HG03060 (cell line): ENCODE data around the gene KAT5.
"Not testable (repeated sequence)": the region's sequence is repeated elsewhere in the genome, so short reads cannot be mapped to it uniquely, and the experiment has no call there.

Experiments
- ATAC-seq: cut with Tn5 transposase; IDR thresholded peaks from one replicate; pipeline ENCODE4 v1.9.1; 2021; ENCODE audit warnings: low read depth, moderate number of reproducible peaks; ENCODE audit not compliant: unreplicated experiment

Gene KAT5

DNA sequence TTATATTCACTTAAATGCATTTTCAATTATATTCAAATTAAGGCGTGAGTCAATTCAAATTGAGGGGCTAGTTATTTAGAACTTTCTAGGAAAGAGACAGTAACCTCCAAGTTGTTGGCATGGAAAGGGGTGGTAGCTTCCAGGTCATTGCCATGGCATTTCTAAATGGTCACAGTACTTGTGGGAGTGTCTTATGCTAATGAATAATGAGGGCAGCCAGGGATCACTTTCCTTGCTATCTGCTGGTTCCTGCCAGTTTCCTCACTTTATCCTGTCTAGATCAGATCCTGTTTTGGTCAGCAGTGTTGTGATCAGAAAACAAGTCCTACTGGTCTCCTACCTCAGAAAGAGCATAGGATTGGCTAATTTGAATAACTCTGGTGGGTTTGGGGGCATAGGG is 30.3 kb downstream of the KAT5 start:
- no peak for ATAC-seq

DNA sequence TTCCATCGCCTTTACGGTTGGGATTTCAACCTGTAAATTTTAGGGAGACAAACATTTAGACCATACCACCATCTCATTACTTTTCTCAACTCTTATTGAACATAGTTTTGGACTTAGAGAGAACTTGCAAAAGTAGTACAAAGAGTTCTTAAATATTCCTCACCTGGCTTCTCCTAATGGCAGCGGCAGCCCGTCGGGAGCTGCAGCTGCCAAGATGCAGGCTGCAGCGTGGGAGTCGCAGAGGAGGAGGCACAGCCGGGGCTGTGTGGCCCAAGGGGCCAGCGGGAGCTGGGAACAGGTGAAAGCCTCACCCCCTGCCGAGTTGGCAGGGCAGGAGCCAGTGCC is 31.6 kb downstream of the KAT5 start:
- ATAC-seq: no peak

DNA sequence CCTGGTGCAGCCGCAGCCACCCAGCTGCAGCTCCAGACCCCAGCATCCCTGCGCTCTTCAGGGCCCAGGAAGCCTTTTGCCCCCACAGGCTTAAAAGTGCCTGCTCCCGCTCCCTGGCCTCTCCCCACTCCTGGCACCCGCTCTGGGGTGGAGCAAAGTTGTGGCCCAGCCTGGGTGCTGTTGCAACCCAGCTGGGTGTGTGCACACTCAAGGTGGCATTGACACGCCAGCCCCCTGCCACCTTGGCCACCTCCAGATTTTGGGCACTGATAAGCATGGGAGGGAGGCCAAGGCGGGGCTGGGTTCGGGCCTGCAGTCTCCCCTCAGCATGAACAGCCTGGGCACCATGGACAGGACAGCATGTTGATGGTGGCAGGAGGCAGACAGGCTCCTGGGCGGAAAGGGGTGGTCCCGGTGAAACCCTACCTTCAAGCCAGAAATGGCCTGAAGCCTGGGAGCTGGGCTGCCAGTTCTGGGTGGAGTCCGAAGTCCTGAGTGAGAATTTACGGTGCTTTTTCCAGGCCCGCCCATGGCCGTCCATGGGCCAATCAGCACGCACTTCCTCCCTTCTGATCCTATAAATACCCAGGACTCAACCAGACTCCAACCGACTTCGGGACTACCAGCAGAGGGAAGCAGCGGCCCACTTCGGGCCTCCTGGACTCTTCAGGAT is 32.1 kb downstream of the KAT5 start:
- ATAC-seq: no peak

DNA sequence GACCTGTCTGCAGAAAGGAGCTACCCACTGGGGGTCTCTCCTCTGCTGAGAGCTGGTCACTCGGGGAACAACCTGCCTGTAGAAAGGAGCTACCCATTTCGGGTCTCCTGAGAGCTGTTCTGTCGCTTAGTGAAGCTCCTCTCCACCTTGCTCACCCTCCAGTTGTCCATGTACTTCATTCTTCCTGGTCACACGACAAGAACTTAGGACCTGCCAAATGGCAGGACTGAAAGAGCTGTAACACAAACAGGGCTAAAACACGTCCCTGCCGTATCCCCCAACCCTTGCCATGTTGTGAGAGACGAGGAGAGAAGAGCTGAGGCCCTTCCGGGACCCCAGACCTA is 32.6 kb downstream of the KAT5 start:
- no peak for ATAC-seq

DNA sequence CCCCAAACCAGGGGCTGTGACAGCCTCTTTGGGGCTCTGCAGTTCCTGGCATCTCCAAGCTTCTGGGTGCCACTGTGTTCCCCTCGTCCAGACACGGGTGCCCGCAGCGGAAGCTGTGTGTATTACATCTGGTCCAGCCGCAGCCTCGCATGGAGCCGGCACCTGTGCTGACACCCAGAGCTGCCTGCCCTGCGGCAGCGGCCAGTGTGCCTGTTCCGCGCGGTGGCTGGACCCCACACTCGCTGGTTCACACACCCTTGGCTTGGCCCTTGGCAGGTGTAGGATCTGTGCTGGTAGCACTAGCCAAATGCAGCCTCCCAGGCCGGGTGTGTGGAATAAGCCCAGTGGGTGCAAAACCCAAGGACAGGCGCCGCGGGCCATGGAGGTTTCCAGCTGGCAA is 33.0 kb downstream of the KAT5 start:
- no peak for ATAC-seq

DNA sequence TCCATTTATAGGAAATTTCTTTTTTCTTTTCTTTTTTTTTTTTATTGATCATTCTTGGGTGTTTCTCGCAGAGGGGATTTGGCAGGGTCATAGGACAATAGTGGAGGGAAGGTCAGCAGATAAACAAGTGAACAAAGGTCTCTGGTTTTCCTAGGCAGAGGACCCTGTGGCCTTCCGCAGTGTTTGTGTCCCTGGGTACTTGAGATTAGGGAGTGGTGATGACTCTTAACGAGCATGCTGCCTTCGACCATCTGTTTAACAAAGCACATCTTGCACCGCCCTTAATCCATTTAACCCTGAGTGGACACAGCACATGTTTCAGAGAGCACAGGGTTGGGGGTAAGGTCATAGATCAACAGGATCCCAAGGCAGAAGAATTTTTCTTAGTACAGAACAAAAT is 50.1 kb downstream of the KAT5 start:
- ATAC-seq: not testable (repeated sequence)

DNA sequence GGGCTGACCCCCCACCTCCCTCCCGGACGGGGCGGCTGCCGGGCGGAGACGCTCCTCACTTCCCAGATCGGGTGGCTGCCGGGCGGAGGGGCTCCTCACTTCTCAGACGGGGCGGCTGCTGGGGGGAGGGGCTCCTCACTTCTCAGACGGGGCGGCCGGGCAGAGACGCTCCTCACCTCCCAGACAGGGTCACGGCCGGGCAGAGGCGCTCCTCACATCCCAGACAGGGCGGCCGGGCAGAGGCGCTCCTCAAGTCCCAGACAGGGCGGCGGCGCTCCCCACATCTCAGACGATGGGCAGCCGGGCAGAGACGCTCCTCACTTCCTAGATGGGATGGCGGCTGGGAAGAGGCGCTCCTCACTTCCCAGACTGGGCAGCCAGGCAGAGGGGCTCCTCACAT is 50.8 kb downstream of the KAT5 start:
- not testable (repeated sequence) for ATAC-seq

DNA sequence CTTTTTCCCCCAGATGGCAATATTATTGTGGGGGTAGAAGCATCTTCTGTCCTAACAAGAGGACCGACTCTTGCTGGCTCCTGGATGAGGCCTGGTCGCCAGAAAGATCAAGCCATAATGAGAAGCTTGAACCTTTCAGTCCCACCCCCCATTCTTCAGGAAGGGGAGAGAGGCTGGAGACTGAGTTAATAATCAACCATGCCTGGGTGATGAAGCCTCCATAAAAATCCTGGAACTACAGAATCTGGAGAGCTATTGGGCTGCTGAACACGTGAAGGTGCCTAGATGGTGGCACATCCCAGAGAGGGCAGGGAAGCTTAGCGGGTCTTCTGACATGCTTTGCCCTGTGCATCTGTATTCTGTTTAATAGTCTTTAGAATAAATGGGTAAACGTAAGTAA is 52.4 kb downstream of the KAT5 start:
- ATAC-seq: no peak

DNA sequence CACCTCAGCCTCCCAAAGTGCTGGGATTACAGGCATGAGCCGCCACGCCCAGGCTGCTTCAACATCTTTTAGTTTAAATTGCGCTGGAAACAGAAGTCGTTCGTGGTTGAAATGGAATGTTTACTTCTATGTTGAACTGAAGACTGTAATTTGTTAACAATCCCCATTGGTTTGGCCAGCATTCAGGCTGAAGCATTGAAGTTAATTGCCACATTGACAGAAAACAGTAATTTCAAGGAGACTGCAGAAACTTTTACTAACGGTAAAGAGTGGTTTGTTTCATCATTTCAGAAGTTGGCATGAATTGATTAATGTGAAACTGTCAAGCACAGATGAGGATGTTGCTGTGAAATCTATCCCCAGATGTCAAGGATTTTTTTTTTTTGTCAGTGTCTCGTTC is 54.5 kb downstream of the KAT5 start:
- ATAC-seq: no peak

DNA sequence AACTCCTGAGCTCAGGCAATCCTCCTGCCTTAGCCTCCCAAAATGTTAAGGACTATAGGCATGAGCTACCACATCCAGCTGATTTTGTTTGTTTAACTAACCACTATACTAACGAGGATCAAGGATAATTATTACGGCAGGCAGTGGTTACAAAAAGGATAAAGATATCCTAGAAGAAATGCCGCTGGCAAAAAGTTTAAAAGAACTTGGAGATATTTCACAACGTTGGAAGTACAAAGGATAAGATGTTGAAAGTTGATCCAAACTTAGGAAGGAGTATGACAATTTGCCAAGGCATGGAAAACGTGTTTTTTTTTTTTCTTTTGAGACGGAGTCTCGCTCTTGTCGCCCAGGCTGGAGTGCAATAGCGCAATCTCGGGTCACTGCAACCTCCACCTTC is 55.4 kb downstream of the KAT5 start:
- ATAC-seq: no peak

DNA sequence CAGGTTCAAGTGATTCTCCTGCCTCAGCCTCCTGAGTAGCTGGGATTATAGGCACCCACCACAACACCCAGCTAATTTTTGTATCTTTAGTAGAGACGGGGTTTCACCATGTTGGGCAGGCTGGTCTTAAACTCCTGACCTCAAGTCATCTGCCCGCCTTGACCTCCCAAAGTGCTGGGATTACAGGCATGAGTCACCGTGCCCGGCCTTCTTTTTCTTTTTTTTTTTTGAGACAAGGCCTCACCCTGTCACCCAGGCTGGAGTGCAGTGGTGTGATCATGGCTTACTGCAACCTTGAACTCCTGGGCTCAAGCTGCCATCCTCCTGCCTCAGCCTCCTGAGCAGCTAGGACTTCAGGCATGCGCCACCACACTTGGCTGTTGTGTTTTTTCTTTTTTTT is 55.8 kb downstream of the KAT5 start:
- not testable (repeated sequence) for ATAC-seq
